SK-N-SH (cell line): ENCODE data around the gene BRD2. TPM values are rescaled to one million over a fixed set of nuclear protein-coding genes. Genes with fewer than 3 reads are reported as not detected.

Experiments used
- CTCF ChIA-PET: fragments of 300-600, 350-600 bp; formaldehyde crosslinking; extraction: SDS; loops from one replicate; lab custom pipeline; 2021; lab: Yijun Ruan, JAX
- POLR2A ChIA-PET: fragments of 350-600 bp; sonication (Branson Sonifier 250); formaldehyde crosslinking; extraction: SDS; loops from one replicate; lab custom pipeline; 2020; ENCODE audit warnings: antibody characterized with exemption, inconsistent platforms; lab: Yijun Ruan, JAX
- DNase-seq: peaks from one replicate; pipeline ENCODE4 v3.0.0; 2012
- H2AFZ ChIP-seq: fragments of 200-600 bp; sonication (generic); 2 replicates; pipeline ENCODE4 v1.8.1; 2016; ENCODE audit warnings: antibody characterized with exemption, mild to moderate bottlenecking, low read depth
- H3F3A ChIP-seq: fragments of 200-600 bp; sonication (generic); replicated peaks from 2 replicates; pipeline ENCODE3; 2016; ENCODE audit warnings: antibody characterized with exemption, mild to moderate bottlenecking; ENCODE audit not compliant: insufficient read depth
- H3K27ac ChIP-seq, 2 experiments: fragments of 200-500 bp in 1 of 2; fragments of 200-600 bp in 1 of 2; sonication (Bioruptor generic) in 1 of 2; sonication (generic), shearing (Covaris generic) in 1 of 2; 2 replicates each; pipeline versions ENCODE4 v1.5.1 to v1.6.1; 2014 to 2016; ENCODE audit warnings: low read depth in 2 of 2, inconsistent platforms in 1 of 2, low read length in 1 of 2, mild to moderate bottlenecking in 1 of 2, mixed read lengths in 1 of 2
- H3K27me3 ChIP-seq: fragments of 200-600 bp; sonication (generic), shearing (Covaris generic); 2 replicates; pipeline ENCODE4 v1.6.1; 2016; ENCODE audit warnings: mixed run types; ENCODE audit not compliant: insufficient read depth
- H3K36me3 ChIP-seq, 2 experiments: fragments of 200-500 bp in 1 of 2; fragments of 200-600 bp in 1 of 2; sonication (Bioruptor generic) in 1 of 2; sonication (generic) in 1 of 2; replicated peaks in 1 of 2; 2 replicates each; pipeline versions ENCODE3 to v1.5.1; 2014 to 2016; ENCODE audit warnings: low read length in 1 of 2, mild to moderate bottlenecking in 1 of 2; ENCODE audit not compliant: insufficient read depth in 2 of 2, control insufficient read depth in 1 of 2
- H3K4me1 ChIP-seq, 2 experiments: fragments of 200-500 bp in 1 of 2; fragments of 200-600 bp in 1 of 2; sonication (Bioruptor generic) in 1 of 2; sonication (generic), shearing (Covaris generic) in 1 of 2; 2 replicates each; pipeline versions ENCODE4 v1.5.1 to v1.6.1; 2014 to 2016; ENCODE audit warnings: low read depth in 1 of 2, low read length in 1 of 2, mixed run types in 1 of 2; ENCODE audit not compliant: insufficient read depth in 2 of 2, control insufficient read depth in 1 of 2
- H3K4me2 ChIP-seq: fragments of 200-600 bp; sonication (generic), shearing (Covaris generic); 2 replicates; pipeline ENCODE4 v1.6.1; 2017; ENCODE audit warnings: mixed run types
- H3K4me3 ChIP-seq, 2 experiments: fragments of 200-500 bp in 1 of 2; fragments of 200-600 bp in 1 of 2; sonication (Bioruptor generic) in 1 of 2; sonication (generic), shearing (Covaris generic) in 1 of 2; 2 replicates each; pipeline versions ENCODE4 v1.5.1 to v1.8.1; 2014 to 2016; ENCODE audit warnings: low read depth in 2 of 2, inconsistent platforms in 1 of 2, low read length in 1 of 2, mild to moderate bottlenecking in 1 of 2, mixed read lengths in 1 of 2, moderate library complexity in 1 of 2
- H3K79me2 ChIP-seq: fragments of 200-600 bp; sonication (generic); 2 replicates; pipeline ENCODE4 v1.8.1; 2017; ENCODE audit warnings: mild to moderate bottlenecking; ENCODE audit not compliant: insufficient read depth
- H3K9ac ChIP-seq: fragments of 200-600 bp; sonication (generic); 2 replicates; pipeline ENCODE4 v1.6.1; 2017; ENCODE audit warnings: mixed run types
- H3K9me2 ChIP-seq: fragments of 200-600 bp; sonication (generic); 2 replicates; pipeline ENCODE4 v1.6.1; 2017; ENCODE audit warnings: mixed run types
- H3K9me3 ChIP-seq: fragments of 200-600 bp; sonication (generic); 2 replicates; pipeline ENCODE4 v1.6.1; 2017; ENCODE audit warnings: mixed run types, mild to moderate bottlenecking, moderate library complexity
- H4K20me1 ChIP-seq: fragments of 200-600 bp; sonication (generic); 2 replicates; pipeline ENCODE4 v1.6.1; 2017; ENCODE audit warnings: mild to moderate bottlenecking, mixed run types; ENCODE audit not compliant: insufficient read depth
- CHD2 ChIP-seq: fragments of 150-350 bp; IDR thresholded peaks from 2 replicates; pipeline ENCODE4 v1.6.1; 2018; ENCODE audit warnings: low read length; ENCODE audit not compliant: partially characterized antibody
- CTCF ChIP-seq: fragments of 200-600 bp; sonication (generic); IDR thresholded peaks from 2 replicates; pipeline ENCODE4 v1.6.1; 2017; ENCODE audit warnings: antibody characterized with exemption, mild to moderate bottlenecking, moderate library complexity
- FOSL2 ChIP-seq: IDR thresholded peaks from 2 replicates; pipeline ENCODE4 v1.4.0; 2012; ENCODE audit warnings: low read depth, mild to moderate bottlenecking, moderate library complexity, borderline replicate concordance
- FOXM1 ChIP-seq: IDR thresholded peaks from 2 replicates; pipeline ENCODE4 v1.4.0; 2012; ENCODE audit warnings: low read depth, mild to moderate bottlenecking
- GATA2 ChIP-seq: sonication (generic); formaldehyde crosslinking; IDR thresholded peaks from 2 replicates; pipeline ENCODE4 v1.5.0; 2020; ENCODE audit warnings: mild to moderate bottlenecking, missing genetic modification reagents
- NRF1 ChIP-seq: IDR thresholded peaks from 2 replicates; pipeline ENCODE4 v1.6.1; 2012; ENCODE audit warnings: low read depth, mild to moderate bottlenecking, low read length
- REST ChIP-seq: IDR thresholded peaks from 2 replicates; pipeline ENCODE4 v1.6.1; 2012; ENCODE audit warnings: mild to moderate bottlenecking, low read depth, low read length, moderate library complexity
- RFX5 ChIP-seq: IDR thresholded peaks from 2 replicates; pipeline ENCODE4 v1.6.1; 2012; ENCODE audit warnings: mild to moderate bottlenecking, improper control_type of control experiment, low read length
- TAF1 ChIP-seq: IDR thresholded peaks from 2 replicates; pipeline ENCODE4 v1.6.1; 2012; ENCODE audit warnings: low read depth, mild to moderate bottlenecking, low read length, moderate library complexity, borderline replicate concordance
- TEAD4 ChIP-seq: IDR thresholded peaks from 2 replicates; pipeline ENCODE4 v1.4.0; 2012; ENCODE audit warnings: mild to moderate bottlenecking, borderline replicate concordance; ENCODE audit not compliant: insufficient read depth
- WGBS: methylation state at CpG from one replicate; pipeline ENCODE4 v1.1.6; 2017; ENCODE audit warnings: low lambda C conversion rate; 5-methylcytosine and 5-hydroxymethylcytosine counted together
- polyA plus RNA-seq, 3 experiments: library from polyadenylated mRNA; depleted of rRNA; stranded (reverse); fragments of >200 nt; gene quantifications; 2 replicates each; pipeline ENCODE4 v1.2.3, GENCODE V29; 2012
- TF ChIP-seq, protein P1 (sequence below): IDR thresholded peaks from 2 replicates; pipeline ENCODE4 v1.4.0; 2012; ENCODE audit warnings: low read depth
- TF ChIP-seq, protein P2 (sequence below): IDR thresholded peaks from 2 replicates; pipeline ENCODE4 v1.4.0; 2012; ENCODE audit warnings: low read depth, borderline replicate concordance
- TF ChIP-seq, protein P3 (sequence below): fragments of 150-350 bp; IDR thresholded peaks from 2 replicates; pipeline ENCODE4 v1.6.1; 2017; ENCODE audit warnings: antibody characterized with exemption, low read length, low read depth, borderline replicate concordance
- TF ChIP-seq, protein P4 (sequence below): fragments of 150-350 bp; IDR thresholded peaks from 2 replicates; pipeline ENCODE4 v1.6.1; 2016; ENCODE audit warnings: mild to moderate bottlenecking, low read depth, low read length

Gene BRD2
- polyA plus RNA-seq, 1 of the 3 experiments (the other 2 are of a cell fraction), result 104 TPM

- Histone ChIP-seq H3K4me1 (no peaks in the 10 kb centered on the region), H3K27me3 (peaks cover 25% of the 10 kb centered on the region; the same call in 1 of the 2 replicates), H3K9ac (no peak overlapping the region), H3K27ac (no peak overlapping the region), H3K4me3 (no peak overlapping the region), H3K9me3 (no peaks in the 10 kb centered on the region), H3F3A (no peaks in the 10 kb centered on the region), H3K4me2 (no peak overlapping the region), H3K36me3 (no peaks in the 10 kb centered on the region), H3K9me2 (no peaks in the 10 kb centered on the region), H3K79me2 (no peaks in the 10 kb centered on the region), H4K20me1 (no peaks in the 10 kb centered on the region), H2AFZ (no peak overlapping the region)
- WGBS, result 47% methylated on average over 7 of the region's 7 CpGs
- CTCF ChIA-PET, result interaction anchor here (1.1 to 15.2 kb wide), 11 partner anchors 8 to 65 kb away, joined by 6 to 391 read pairs (median 19); partner anchors contain the start of genes BRD2, HLA-DMA and HLA-DMB
- TF ChIP-seq GATA2 (no peak), REST (no peak), TAF1 (no peak), NRF1 (no peak), FOSL2 (no peak), CTCF (no peak), RFX5 (no peak), TEAD4 (no peak), CHD2 (no peak), FOXM1 (no peak)
- TF ChIP-seq, protein P1, sequence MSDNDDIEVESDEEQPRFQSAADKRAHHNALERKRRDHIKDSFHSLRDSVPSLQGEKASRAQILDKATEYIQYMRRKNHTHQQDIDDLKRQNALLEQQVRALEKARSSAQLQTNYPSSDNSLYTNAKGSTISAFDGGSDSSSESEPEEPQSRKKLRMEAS, result no peak
- TF ChIP-seq, protein P2, sequence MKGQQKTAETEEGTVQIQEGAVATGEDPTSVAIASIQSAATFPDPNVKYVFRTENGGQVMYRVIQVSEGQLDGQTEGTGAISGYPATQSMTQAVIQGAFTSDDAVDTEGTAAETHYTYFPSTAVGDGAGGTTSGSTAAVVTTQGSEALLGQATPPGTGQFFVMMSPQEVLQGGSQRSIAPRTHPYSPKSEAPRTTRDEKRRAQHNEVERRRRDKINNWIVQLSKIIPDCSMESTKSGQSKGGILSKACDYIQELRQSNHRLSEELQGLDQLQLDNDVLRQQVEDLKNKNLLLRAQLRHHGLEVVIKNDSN, result no peak
- TF ChIP-seq, protein P3, sequence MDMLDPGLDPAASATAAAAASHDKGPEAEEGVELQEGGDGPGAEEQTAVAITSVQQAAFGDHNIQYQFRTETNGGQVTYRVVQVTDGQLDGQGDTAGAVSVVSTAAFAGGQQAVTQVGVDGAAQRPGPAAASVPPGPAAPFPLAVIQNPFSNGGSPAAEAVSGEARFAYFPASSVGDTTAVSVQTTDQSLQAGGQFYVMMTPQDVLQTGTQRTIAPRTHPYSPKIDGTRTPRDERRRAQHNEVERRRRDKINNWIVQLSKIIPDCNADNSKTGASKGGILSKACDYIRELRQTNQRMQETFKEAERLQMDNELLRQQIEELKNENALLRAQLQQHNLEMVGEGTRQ, result no peak
- TF ChIP-seq, protein P4, sequence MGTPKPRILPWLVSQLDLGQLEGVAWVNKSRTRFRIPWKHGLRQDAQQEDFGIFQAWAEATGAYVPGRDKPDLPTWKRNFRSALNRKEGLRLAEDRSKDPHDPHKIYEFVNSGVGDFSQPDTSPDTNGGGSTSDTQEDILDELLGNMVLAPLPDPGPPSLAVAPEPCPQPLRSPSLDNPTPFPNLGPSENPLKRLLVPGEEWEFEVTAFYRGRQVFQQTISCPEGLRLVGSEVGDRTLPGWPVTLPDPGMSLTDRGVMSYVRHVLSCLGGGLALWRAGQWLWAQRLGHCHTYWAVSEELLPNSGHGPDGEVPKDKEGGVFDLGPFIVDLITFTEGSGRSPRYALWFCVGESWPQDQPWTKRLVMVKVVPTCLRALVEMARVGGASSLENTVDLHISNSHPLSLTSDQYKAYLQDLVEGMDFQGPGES, result no peak
- DNase-seq, result no peak
- POLR2A ChIA-PET, result interaction anchor here (0.6 kb wide), 1 partner anchor 40 kb away, joined by 3 read pairs; no protein-coding TSS in a partner anchor
These were observed 36.1 kb upstream of the BRD2 start for GRCh38 chr6:32932132-32932868.
